Endothelial cell (in vitro differentiated cells): ENCODE measurements around the gene NEB. TPM values are rescaled to one million over a fixed set of nuclear protein-coding genes. Genes with fewer than 3 reads are reported as not detected.
"Not testable (repeated sequence)": the region's sequence is repeated elsewhere in the genome, so short reads cannot be mapped to it uniquely, and the experiment has no call there.

Source experiments
- DNase-seq: peaks from one replicate; pipeline ENCODE4 v3.0.0; 2021; ENCODE audit warnings: low spot score
- H3K27ac Mint-ChIP-seq: one replicate; pipeline ENCODE4 v1.8.0; 2021; ENCODE audit warnings: mixed read lengths, inconsistent platforms; ENCODE audit not compliant: unreplicated experiment
- H3K27me3 Mint-ChIP-seq: one replicate; pipeline ENCODE4 v1.8.0; 2021; ENCODE audit warnings: mild to moderate bottlenecking, moderate library complexity, mixed read lengths, inconsistent platforms; ENCODE audit not compliant: unreplicated experiment
- H3K36me3 Mint-ChIP-seq: one replicate; pipeline ENCODE4 v1.8.0; 2021; ENCODE audit warnings: mild to moderate bottlenecking, low read depth, mixed read lengths, inconsistent platforms; ENCODE audit not compliant: unreplicated experiment
- H3K4me1 Mint-ChIP-seq: one replicate; pipeline ENCODE4 v1.8.0; 2021; ENCODE audit warnings: mild to moderate bottlenecking, mixed read lengths, inconsistent platforms; ENCODE audit not compliant: unreplicated experiment
- H3K4me3 Mint-ChIP-seq: one replicate; pipeline ENCODE4 v1.8.0; 2021; ENCODE audit warnings: mild to moderate bottlenecking, mixed read lengths, inconsistent platforms; ENCODE audit not compliant: unreplicated experiment
- H3K9me3 Mint-ChIP-seq: one replicate; pipeline ENCODE4 v1.8.0; 2021; ENCODE audit warnings: mixed read lengths, inconsistent platforms; ENCODE audit not compliant: unreplicated experiment
- total RNA-seq: library from RNA; stranded (reverse); fragmentation: NEBNext Ultra II Directional; extraction: Animal tissue kit (Norgen Biotek cat#: 25700); gene quantifications from one replicate; pipeline ENCODE4 v1.2.1, GENCODE V29; 2021; ENCODE audit not compliant: unreplicated experiment
- TF ChIP-seq, protein P1 (sequence below): fragments of 200-600 bp; sonication (generic); IDR thresholded peaks from one replicate; pipeline ENCODE4 v1.5.0; 2021; ENCODE audit warnings: antibody characterized with exemption; ENCODE audit not compliant: unreplicated experiment

Gene NEB
- total RNA-seq, 1 donor from 2014 or later, result 0.64 TPM

DNA sequence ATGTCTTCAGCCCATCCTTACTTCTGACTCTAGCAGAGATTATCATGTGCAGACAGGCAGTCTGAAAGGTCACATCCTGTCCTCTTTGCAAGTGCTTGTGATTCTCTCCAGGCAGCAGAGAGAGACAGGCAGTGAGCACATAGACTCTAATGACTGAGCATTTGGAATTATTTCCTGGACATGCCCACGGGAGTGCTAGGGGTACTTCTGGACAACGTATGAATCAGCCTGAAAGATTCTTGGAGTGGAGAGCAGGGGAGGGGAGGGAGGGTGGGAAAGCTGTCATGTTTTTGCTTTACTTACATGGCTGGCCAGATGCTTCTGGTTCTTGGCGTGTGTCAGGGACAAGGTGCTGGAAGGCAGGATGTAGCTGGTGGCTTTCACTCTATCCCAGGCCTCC lies 174.0 kb downstream of the NEB start:
- Mint-ChIP-seq H3K4me3 (no peak overlapping the region), H3K4me1 (no peaks in the 10 kb centered on the region), H3K36me3 (no peaks in the 10 kb centered on the region), H3K9me3 (no peaks in the 10 kb centered on the region), H3K27me3 (peaks cover 3% of the 10 kb centered on the region), H3K27ac (no peak overlapping the region)
- TF ChIP-seq, protein P1, sequence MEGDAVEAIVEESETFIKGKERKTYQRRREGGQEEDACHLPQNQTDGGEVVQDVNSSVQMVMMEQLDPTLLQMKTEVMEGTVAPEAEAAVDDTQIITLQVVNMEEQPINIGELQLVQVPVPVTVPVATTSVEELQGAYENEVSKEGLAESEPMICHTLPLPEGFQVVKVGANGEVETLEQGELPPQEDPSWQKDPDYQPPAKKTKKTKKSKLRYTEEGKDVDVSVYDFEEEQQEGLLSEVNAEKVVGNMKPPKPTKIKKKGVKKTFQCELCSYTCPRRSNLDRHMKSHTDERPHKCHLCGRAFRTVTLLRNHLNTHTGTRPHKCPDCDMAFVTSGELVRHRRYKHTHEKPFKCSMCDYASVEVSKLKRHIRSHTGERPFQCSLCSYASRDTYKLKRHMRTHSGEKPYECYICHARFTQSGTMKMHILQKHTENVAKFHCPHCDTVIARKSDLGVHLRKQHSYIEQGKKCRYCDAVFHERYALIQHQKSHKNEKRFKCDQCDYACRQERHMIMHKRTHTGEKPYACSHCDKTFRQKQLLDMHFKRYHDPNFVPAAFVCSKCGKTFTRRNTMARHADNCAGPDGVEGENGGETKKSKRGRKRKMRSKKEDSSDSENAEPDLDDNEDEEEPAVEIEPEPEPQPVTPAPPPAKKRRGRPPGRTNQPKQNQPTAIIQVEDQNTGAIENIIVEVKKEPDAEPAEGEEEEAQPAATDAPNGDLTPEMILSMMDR, result no peak
- no peak for DNase-seq

DNA sequence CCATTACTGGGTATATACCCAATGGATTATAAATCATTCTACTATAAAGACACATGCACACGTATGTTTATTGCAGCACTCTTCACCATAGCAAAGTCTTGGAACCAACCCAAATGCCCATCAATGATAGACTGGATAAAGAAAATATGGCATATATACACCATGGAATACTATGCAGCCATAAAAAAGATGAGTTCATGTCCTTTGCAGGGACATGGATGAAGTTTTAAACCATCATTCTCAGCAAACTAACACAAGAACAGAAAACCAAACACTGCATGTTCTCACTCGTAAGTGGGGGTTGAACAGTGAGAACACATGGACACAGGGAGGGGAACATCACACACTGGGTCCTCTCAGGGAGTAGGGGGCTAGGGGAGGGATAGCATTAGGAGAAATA lies 174.8 kb downstream of the NEB start:
- not testable (repeated sequence) for H3K9me3 Mint-ChIP-seq, H3K27ac Mint-ChIP-seq, H3K36me3 Mint-ChIP-seq, DNase-seq, H3K4me3 Mint-ChIP-seq, H3K4me1 Mint-ChIP-seq, H3K27me3 Mint-ChIP-seq

DNA sequence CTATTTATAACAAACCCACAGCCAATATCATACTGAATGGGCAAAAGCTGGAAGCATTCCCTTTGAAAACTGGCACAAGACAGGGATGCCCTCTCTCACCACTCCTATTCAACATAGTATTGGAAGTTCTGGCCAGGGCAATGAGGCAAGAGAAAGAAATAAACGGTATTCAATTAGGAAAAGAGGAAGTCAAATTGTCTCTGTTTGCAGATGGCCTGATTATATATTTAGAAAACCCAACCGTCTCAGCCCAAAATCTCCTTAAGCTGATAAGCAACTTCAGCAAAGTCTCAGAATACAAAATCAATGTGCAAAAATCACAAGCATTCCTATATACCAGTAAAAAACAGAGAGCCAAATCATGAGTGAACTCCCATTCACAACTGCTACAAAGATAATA lies 176.4 kb downstream of the NEB start:
- DNase-seq, H3K4me3 Mint-ChIP-seq, H3K27me3 Mint-ChIP-seq, H3K27ac Mint-ChIP-seq, H3K9me3 Mint-ChIP-seq, H3K4me1 Mint-ChIP-seq, H3K36me3 Mint-ChIP-seq: not testable (repeated sequence)

DNA sequence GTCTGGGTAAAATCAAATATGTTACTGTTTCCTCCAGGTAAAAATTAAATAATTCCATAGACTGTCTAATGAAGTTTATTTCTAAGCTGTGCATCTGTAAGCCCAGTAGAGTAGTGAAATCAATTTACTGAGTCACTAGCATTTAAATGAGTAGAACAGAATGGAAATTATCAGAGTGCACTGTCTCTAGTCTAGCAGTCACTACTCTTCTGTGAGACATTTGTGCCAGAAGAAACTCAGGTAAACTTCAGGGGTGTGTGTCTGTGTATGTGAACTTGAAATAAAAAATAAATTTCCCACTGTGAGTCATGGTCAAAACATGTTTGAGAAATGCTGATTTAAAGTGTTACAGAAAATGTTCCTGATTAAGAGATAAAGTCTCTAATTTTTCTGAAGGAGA lies 178.2 kb downstream of the NEB start:
- Mint-ChIP-seq H3K9me3 (no peaks in the 10 kb centered on the region), H3K4me3 (no peak overlapping the region)
- TF ChIP-seq, protein P1, result no peak

DNA sequence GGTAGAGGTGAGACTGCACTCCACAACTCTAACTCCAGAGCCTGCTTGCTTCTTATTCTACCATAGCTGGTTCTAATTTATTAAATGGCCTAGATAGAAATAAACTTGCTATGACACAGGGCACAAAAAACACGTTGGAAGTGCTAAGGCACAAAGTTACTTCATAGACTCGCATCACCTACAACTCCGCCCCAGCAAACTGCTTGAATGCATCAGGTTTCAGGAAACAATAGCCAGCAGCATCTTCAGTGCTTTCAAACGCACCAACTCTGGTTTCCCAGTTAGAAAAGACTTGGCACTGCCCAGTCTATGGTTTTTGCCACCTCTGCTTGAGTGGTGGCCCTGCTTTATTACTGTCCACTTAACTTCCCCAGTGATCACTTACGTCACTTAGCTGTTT lies 182.0 kb downstream of the NEB start:
- no peak for DNase-seq
- no peaks in the 10 kb centered on the region for H3K27me3 Mint-ChIP-seq
- H3K36me3 Mint-ChIP-seq, result no peaks in the 10 kb centered on the region

More for the DNA sequence above, 178.2 kb downstream of the NEB start:
- Mint-ChIP-seq H3K4me1 (peaks cover 6% of the 10 kb centered on the region), H3K27ac (no peak overlapping the region), H3K36me3 (no peaks in the 10 kb centered on the region), H3K27me3 (peaks cover 3% of the 10 kb centered on the region)
- DNase-seq, result no peak

DNA sequence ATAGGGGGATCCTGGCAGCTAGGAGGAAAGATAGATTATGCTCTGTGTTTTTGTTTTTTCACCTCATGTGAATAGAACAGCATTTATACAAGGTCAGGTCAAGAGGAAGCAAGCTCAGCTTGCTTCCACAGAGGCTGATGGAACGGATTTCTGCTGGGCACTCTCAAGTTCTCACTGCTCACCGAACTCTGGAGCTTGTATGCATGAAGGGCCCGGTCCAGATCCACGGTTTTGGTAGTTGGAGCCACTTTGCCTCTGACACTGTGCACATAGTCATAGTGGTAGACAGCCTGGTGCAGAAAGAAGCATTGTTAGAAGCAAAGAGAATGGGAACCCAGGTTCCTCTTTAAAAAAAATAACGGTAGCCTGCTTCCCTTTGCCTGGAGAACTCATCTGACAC lies 182.7 kb downstream of the NEB start:
- H3K4me3 Mint-ChIP-seq, result no peak overlapping the region
- no peaks in the 10 kb centered on the region for H3K9me3 Mint-ChIP-seq
- no peaks in the 10 kb centered on the region for H3K36me3 Mint-ChIP-seq
- H3K4me1 Mint-ChIP-seq, result peaks cover 6% of the 10 kb centered on the region
- no peaks in the 10 kb centered on the region for H3K27me3 Mint-ChIP-seq
- no peak for DNase-seq
- H3K27ac Mint-ChIP-seq, result no peak overlapping the region
- TF ChIP-seq, protein P1, result no peak

More for the DNA sequence above, 182.0 kb downstream of the NEB start:
- no peak overlapping the region for H3K4me3 Mint-ChIP-seq
- H3K27ac Mint-ChIP-seq, result no peak overlapping the region
- H3K9me3 Mint-ChIP-seq, result no peaks in the 10 kb centered on the region
- H3K4me1 Mint-ChIP-seq, result peaks cover 6% of the 10 kb centered on the region
- TF ChIP-seq, protein P1, result no peak
